Occipital lobe (tissue), 2 donors: ENCODE measurements around the gene CHRM1. TPM values are rescaled to one million over a fixed set of nuclear protein-coding genes. Genes with fewer than 3 reads are reported as not detected.
"Not testable (repeated sequence)": the region's sequence is repeated elsewhere in the genome, so short reads cannot be mapped to it uniquely, and the experiment has no call there.

ENCODE experiments used
- DNase-seq: peaks from one replicate; lab custom pipeline; 2025; lab: John Stamatoyannopoulos, UW
- total RNA-seq: library from RNA; depleted of rRNA; stranded (reverse); fragments of >200 nt; gene quantifications from one replicate; pipeline ENCODE4 v1.2.3, GENCODE V29; 2014

CHRM1 gene
- total RNA-seq = 12.3 TPM

DNA sequence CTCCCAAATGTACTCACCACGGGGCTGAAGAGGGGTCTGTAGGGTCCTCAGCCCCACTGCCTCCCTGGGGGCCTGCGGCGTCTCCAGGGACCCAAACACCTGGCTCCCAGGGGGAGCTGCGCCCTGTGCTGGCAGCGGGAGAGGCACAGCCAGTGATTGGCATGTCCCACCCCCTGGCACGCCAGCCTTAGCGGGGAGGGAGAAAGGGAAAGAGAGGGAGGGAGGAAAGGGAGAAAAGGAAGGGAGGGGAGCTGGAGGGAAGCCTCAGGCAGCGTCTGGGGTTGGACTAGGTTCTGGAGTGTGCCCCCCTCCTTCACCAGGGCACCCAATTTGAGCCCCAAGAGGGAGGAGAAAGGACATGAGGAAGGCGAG lies at the start of gene CHRM1:
TSS of gene CHRM1 (minus strand) at position 163 of the 372 bp plus-strand sequence. CDS start 10,263 bp downstream, outside the sequence.
- DNase-seq = peak; percentile 77

GRCh38 chr11:62965574-62965973 lies 44.4 kb upstream of the CHRM1 start:
- no peak for DNase-seq

DNA sequence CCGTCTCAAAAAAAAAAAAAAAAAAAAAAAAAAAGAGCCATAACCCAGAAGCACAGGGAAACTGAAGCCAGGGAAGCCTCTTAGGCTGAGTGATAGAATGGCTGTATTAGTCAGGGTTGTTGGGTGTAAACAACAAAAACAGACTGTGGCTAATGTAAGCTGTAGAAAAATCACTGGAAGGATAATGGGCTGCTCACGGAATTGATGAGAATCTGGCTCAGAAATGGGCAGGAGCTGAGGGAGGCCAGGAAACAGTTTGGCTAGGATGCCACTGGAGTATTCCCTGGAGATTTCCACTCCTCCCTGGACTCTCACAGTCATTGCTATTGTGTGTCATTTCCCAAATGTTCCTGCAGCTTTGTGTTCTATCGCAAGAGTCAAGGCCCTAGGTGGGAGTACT lies 41.2 kb upstream of the CHRM1 start:
- DNase-seq = no peak

- DNase-seq = no peak
These were observed 39.9 kb upstream of the CHRM1 start for GRCh38 chr11:62961017-62961570.

DNA sequence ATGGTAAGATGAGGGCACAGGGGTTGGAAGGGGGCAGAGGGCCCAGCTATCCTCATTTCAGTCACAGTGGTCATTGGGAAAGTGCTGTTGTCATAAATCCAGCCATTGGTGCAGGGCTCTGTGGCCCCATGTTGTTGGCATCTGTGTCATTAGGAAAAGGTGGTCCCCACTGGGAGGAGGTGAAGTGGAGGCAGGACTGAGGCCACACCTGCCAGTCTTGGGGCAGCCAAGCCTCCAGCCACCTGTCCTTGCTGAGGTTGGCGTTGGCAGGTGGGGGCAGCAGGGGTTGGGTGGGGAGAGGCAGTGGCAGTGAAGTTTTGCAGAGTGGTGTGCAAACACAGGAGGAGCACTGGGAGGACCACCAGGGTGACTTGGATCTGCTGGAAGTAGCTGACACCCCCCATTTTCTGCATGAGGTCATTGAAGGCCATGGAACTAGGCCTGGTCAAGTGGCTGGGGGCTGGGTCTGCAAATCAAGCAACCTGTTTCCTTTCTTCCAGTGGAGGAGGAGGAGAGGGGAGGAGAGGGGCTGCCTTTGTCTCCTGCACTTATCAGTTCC lies 38.3 kb upstream of the CHRM1 start:
- DNase-seq = no peak

DNA sequence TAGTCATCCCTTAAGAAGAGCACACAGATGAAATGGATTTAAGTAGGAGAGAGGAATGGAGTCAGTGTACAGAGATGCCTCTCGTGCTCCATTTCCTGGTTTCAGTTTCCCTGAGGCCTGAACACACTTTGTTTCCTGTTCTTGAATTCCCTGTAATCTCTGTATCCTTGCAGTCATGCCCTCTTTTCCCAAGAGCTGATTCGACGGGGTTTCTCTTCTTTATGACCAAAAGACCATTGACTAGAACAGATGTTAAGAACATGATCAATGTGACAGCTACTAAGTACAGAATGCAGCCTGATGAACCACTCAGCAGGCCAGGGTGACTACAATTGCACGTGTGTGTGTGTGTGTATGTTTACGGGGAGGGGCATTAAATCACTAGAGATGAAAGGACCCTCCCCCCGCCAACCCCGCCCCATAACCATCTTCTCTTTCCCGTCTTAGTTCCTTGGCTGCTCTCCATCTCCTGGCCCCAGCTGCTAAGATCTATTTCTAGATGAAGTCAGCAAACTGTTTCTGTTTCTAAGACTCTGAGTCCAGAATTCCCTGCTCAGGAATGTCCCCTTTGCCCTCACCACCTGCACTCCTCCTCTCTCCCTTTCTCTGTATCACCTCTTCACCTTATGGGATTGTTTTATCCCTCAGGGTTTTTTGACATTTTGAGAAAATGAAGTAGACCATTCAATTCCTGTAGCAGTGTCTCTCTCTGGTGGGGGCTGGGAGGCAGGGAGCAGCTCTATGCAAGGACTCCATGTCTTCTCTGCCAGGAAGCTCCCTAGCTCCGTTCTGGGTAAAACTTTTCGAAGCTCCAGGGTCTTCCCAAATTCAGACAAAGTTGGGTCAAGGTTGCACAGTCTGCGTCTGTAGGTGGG lies 37.6 kb upstream of the CHRM1 start:
- DNase-seq = no peak

DNA sequence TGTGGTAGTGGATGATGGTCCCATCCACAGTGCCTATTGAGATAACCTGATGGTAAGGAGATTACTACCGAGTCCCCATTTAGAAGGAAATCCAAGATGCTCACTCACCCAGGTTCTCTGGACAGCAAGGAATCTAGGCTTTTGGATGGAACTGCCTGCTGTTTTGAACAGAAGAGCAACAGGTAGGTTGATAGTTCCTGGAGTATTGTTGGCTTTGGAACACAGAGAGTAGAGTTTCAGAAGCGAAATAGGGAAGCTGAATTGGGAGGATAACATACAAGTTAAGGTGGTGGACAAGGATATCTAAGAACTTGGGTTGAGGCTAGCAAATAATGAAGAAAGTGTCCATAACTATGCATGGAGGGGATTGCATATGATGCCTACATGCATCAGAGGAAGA lies 36.0 kb upstream of the CHRM1 start:
- no peak for DNase-seq

DNA sequence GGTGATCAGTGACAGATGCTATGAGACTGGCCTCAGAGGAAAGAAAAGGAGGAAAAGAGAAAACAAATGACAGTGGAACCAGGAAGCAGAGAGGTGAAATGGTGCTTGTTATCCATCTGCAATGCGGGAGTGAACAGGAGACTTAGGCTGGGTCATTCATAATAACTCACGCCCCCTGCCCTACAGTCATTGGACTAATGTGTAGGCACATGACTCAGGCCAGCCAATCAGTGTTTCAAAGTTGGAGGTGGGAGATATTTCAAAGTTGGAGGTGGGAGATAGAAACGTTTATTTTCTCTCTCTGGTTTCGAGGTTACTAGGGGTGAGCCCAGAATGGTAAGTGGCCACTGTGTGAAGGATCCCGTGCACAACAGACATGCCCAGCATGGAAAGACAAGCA lies 33.3 kb upstream of the CHRM1 start:
- no peak for DNase-seq

GRCh38 chr11:62953811-62954210 lies 32.6 kb upstream of the CHRM1 start:
- no peak for DNase-seq

DNA sequence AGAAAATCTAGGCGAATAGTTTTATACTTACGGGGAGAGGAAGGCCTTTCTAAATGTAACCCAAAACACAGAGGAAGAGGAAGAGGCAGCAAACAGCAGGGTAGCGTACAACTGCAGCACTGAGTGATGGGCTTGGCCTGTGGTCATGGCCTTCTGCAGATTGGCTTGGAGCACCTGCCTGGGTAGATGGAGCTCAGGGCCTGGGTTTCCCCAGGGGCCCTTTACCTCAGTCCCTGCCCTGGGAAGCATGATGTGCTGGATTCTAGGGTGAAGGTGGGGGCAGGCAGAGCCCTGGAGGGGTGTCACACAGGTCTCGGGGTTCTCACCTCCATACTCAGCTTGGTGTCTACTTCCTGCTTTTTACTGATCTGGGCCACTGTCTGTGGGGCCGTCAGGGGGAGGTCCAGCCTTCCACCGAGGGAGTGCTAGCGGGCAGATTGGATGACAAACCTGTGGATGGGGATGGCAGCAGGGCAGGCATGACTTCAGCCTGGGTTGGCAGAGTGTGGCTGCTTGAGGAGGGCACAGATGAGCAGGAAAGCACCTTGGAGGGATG lies 27.7 kb upstream of the CHRM1 start:
- no peak for DNase-seq

DNA sequence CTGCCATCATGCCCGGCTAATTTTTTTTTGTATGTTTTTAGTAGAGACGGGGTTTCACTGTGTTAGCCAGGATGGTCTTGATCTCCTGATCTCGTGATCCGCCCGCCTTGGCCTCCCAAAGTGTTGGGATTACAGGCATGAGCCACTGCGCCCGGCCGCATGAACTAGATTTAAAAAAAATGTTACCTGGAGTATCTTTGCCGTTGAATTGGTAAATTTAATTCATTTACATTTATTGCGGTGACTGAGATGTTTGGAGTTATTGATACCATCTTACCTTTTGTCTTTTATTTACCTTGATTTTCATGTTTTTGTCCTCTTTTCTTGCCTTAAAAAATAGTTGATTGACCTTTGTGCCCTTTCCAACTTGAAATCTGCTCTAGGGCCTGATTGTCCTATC lies 24.4 kb upstream of the CHRM1 start:
- not testable (repeated sequence) for DNase-seq

DNA sequence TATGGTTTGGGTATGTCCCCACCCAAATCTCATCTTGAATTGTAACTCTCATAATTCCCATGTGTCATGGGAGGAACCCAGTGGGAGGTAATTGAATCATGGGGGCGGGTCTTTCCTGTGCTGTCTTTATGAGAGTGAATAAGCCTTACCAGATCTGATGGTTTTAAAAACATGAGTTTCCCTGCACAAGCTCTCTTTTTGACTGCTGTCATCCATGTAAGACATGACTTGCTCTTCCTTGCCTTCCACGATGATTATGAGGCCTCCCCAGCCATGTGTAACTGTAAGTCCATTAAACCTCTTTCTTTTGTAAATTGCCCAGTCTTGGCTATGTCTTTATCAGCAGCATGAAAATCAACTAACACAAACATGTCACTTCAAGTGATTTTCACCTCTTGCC lies 16.4 kb upstream of the CHRM1 start:
- DNase-seq = not testable (repeated sequence)

GRCh38 chr11:62934496-62934785 lies 13.3 kb upstream of the CHRM1 start:
- DNase-seq = no peak

DNA sequence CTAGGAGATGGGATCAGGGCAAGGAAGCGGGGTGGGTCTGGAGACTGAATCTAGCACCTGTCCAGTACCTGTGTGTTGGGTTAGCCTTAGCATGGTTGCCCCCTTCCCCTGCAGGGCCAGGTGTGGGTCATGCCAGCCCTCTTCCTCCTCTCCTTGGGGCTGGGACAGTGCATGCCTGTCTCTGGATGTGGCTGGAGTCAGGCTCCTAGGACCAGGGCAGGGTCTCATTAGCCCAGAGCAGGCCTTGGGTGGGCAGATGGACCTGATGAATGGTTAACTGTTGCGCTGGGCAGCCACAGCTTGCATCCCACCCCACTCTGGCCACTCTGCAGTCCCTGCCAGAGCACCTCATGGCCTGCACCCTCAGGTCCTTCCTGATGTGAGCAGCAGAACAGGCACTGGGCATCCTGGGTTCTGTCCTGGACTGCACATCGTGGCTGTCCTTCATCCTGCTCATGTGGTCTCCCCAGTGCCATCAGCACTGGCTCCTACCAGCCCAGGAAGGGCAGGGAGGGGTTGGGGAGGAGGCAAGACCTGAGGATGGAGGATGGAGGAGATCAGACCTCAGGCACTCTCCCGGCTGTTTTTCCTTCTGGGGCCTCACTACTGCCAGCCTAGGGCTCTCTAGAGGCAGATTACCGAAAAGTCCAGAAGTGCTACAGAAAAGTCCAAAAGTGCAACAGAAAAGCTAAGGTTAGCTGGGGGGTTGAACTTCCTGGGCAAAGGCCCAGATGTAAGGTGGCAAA lies 12.8 kb upstream of the CHRM1 start:
- DNase-seq = no peak

DNA sequence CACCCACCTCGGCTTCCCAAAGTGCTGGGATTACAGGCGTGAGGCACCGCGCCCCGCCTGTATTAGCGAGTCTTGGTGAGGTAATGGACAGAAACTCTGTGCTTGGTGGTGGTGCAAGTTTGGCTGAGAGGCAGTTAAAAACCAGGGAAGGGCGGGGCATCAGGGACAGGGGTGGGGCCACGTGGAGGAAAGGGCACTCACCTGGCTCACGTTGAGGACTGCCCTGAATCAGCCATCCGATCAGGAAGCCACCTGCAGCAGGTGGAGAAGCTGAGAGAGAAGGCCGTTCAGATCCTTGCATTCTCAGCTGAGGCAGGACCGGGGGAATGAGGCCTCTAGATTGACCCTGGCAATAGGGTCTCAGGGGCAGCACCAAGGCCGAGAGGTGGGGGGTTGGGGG lies 12.1 kb upstream of the CHRM1 start:
- DNase-seq = no peak

- DNase-seq = no peak
These were observed 10.5 kb upstream of the CHRM1 start for GRCh38 chr11:62931499-62932278.

GRCh38 chr11:62930666-62931065 lies 9.5 kb upstream of the CHRM1 start:
- no peak for DNase-seq

GRCh38 chr11:62930157-62930556 lies 9.0 kb upstream of the CHRM1 start:
- DNase-seq = no peak

- DNase-seq = no peak
These were observed 6.8 kb upstream of the CHRM1 start for GRCh38 chr11:62928011-62928410.

- no peak for DNase-seq
These were observed 5.7 kb upstream of the CHRM1 start for GRCh38 chr11:62926680-62927455.
